ENCODE data around the gene AP1M1. TPM values are rescaled to one million over a fixed set of nuclear protein-coding genes. Genes with fewer than 3 reads are reported as not detected.

The AP1M1 gene
- 218 TPM for polyA plus RNA-seq (2012; ENCODE audit: insufficient read depth, insufficient read length, low read depth)

DNA sequence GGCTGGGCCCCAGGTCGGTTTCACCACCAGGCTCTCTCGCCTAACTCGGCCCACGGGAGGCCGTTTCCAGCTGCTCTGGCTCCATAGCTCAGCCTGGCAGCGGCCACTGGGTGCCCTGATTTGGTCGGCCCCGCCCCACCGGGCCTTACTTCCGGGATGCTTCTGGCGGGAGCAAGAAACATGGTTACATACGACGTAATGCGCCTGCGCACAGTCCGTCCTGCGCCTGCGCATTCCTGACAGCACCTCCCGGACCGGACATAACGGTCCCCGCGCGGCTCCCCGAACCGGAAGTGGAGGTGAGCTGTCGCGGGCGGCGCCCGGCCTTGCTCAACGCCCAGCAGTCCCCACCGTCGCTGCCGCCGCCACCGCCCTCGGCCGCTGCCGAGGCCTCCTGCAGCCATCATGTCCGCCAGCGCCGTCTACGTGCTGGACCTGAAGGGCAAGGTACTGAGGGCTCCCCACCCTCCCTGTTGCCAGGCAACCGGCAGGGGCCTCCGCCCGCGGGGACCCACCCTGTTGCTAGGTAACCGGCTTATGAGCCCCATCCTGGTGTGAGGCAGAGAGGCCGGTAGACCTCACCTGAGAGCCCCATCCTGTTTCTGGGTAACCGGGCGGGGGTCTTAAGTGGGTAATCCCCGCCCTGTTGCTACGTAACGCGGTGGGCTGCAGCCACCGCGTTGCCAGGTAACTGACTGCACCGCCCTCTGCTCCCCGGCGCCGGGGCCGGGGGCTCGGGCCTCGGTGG is at the start of gene AP1M1:
AP1M1 (plus strand) TSS at position 290 of the 748 bp plus-strand sequence; CDS start at position 406, 116 bp downstream.
- Histone ChIP-seq H3K4me3 (ENCODE audit: low read depth, low read length) (peak within 1 kb of the TSS; percentile 96), H3K36me3 (peaks cover 8% of the 10 kb centered on the region; the same call in 1 of the 2 replicates), H3K27me3 (no peaks in the 10 kb centered on the region), H3K4me1 (no peaks in the 10 kb centered on the region; the same call in 1 of the 2 replicates), H3K9me3 (no peaks in the 10 kb centered on the region)
- TF ChIP-seq, protein P1, sequence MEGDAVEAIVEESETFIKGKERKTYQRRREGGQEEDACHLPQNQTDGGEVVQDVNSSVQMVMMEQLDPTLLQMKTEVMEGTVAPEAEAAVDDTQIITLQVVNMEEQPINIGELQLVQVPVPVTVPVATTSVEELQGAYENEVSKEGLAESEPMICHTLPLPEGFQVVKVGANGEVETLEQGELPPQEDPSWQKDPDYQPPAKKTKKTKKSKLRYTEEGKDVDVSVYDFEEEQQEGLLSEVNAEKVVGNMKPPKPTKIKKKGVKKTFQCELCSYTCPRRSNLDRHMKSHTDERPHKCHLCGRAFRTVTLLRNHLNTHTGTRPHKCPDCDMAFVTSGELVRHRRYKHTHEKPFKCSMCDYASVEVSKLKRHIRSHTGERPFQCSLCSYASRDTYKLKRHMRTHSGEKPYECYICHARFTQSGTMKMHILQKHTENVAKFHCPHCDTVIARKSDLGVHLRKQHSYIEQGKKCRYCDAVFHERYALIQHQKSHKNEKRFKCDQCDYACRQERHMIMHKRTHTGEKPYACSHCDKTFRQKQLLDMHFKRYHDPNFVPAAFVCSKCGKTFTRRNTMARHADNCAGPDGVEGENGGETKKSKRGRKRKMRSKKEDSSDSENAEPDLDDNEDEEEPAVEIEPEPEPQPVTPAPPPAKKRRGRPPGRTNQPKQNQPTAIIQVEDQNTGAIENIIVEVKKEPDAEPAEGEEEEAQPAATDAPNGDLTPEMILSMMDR (IDR thresholded peaks at IDR 0.05; ENCODE audit: low read depth, low read length): no peak
- peak; percentile 99 for DNase-seq

DNA sequence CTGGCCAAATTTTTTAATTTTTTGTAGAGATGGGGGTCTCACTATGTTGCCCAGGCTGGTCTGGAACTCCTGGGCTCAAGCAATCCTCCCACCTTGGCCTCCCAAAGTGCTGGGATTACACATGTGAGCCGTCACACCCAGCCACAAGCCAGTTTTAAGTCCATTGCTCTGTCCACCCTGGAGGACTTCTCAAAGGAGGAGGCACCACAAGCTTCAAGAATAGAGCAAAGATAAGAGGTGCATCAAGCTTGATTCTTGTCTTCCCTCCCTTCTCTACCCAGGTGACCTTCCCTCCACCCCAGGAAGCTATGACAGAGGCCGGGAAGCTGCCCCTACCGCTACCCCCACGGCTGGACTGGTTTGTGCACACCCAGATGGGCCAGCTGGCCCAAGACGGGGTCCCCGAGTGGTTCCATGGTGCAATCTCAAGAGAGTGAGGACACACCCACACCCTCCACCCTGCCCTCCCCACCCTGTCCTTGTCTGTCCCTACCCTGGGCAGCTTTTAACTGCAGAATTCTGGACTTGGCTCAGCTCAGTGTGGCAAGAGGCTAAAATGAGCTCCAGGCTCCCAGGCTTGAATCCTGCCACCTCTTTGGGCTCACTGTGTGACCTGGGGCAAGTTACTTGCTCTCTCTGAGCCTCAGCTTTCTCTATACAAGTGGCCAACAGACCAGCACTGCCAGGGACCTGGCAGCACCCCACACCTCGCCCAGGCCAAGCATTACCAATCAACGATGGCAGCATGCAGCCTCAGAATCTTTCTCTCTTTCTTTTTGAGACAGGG is 49.1 kb upstream of the AP1M1 start:
- Histone ChIP-seq H3K27me3 (no peaks in the 10 kb centered on the region), H3K9me3 (no peaks in the 10 kb centered on the region; the same call in 1 of the 2 replicates), H3K4me1 (no peaks in the 10 kb centered on the region), H3K4me3 (ENCODE audit: low read depth, low read length) (no peak overlapping the region), H3K36me3 (no peaks in the 10 kb centered on the region)
- no peak for DNase-seq
- TF ChIP-seq, protein P1 (IDR thresholded peaks at IDR 0.05; ENCODE audit: low read depth, low read length): no peak

DNA sequence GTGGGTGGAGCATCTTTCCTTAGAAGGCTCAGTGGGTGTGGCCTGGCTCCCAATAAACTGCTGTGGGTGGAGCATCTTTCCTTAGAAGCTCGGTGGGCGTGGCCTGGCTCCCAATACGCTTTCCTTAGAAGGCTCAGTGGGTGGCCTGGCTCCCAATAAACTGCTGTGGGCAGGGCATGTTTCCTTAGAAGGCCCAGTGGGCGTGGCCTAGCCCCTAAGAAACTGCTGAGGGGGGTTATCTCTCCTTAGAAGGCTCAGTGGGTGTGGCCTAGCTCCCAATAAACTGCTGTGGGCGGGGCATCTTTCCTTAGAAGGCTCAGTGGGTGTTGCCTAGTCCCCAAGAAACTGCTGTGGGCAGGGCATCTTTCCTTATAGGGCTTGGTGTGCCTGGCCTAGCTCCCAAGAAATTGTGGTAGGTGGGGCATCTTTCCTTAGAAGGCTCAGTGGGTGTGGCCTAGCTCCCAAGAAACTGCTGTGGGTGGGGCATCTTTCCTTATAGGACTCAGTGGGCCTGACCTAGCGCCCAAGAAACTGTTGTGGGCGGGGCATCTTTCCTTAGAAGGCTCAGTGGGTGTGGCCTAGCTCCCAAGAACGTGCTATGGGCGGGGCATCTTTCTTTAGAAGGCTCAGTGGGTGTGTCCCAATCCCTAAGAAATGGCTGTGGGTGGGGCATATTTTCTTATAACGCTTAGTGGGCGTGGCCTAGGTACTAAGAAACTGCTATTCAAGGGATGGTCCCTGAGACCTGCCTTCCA is 44.0 kb upstream of the AP1M1 start:
- peak; percentile 40 for DNase-seq
- TF ChIP-seq, protein P1 (IDR thresholded peaks at IDR 0.05; ENCODE audit: low read depth, low read length): no peak
- no peaks in the 10 kb centered on the region; the same call in 1 of the 2 replicates for H3K9me3 ChIP-seq
- H3K4me3 ChIP-seq (ENCODE audit: low read depth, low read length): no peak overlapping the region
- no peaks in the 10 kb centered on the region for H3K27me3 ChIP-seq
- H3K36me3 ChIP-seq: no peaks in the 10 kb centered on the region
- H3K4me1 ChIP-seq: no peaks in the 10 kb centered on the region

DNA sequence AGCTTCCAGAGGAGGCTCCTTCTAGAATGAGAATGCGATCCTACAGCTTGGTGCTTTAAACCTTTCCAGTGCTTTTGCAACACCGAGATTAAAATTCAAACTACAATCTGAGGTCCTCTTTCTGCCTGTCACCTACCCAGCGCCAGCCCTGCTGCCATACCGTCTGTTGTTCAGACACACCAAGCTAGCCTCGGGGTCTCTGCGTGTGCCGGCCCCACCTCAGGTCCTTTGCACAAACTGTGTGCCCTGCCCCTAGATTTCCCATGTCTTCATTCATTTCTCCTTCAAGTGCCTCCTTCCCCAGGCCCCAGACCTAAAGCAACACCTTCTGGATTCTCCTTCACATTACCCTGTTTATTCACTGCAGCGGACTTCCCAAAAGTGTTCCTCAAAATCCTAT is 43.2 kb upstream of the AP1M1 start:
- Histone ChIP-seq H3K36me3 (no peaks in the 10 kb centered on the region), H3K4me1 (no peaks in the 10 kb centered on the region), H3K27me3 (no peaks in the 10 kb centered on the region), H3K9me3 (no peaks in the 10 kb centered on the region), H3K4me3 (ENCODE audit: low read depth, low read length) (no peak overlapping the region)
- DNase-seq: no peak
- TF ChIP-seq, protein P1 (IDR thresholded peaks at IDR 0.05; ENCODE audit: low read depth, low read length): no peak

DNA sequence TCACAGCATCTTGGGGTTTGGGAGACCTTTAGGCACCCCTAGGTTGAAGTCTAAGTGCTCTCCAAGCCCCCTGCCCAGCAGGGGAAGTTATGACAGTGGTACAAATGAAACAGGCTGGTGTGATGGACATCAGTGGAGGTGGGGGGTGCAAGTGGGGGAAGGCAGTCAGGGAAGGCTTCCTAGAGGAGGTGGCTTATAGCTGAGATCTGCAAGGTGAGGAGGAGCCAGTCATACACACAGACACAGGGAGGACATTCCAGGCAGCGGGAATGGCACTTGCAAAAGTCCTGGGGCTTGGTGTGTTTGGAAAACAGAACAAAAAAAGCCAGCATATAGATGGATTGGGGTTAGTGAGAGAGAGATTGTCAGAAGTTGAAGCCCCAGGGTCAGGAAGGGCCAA is 42.6 kb upstream of the AP1M1 start:
- TF ChIP-seq, protein P1 (IDR thresholded peaks at IDR 0.05; ENCODE audit: low read depth, low read length): no peak
- Histone ChIP-seq H3K9me3 (no peaks in the 10 kb centered on the region), H3K4me3 (ENCODE audit: low read depth, low read length) (no peak overlapping the region)

More for the DNA sequence above, 42.6 kb upstream of the AP1M1 start:
- no peak for DNase-seq
- Histone ChIP-seq H3K27me3 (no peaks in the 10 kb centered on the region), H3K36me3 (no peaks in the 10 kb centered on the region), H3K4me1 (no peaks in the 10 kb centered on the region)

Data from BE2C (cell line).